IMR-90 (cell line): ENCODE data around the gene DAGLA. TPM values are rescaled to one million over a fixed set of nuclear protein-coding genes. Genes with fewer than 3 reads are reported as not detected.

Experiments
- ATAC-seq: fragments of 200-7000 bp; cut with Tn5 transposase; 2 replicates; pipeline ENCODE4 v1.9.1; 2020; ENCODE audit warnings: low read depth, mild to moderate bottlenecking, moderate library complexity
- BruUV-seq: library from RNA; stranded (reverse); fragments of 400-500 nt; replicated peaks from 2 replicates; lab custom pipeline; 2021; lab: Mats Ljungman, UMichigan
- CTCF ChIA-PET: fragments of 300-600 bp; formaldehyde crosslinking; extraction: SDS; loops from one replicate; lab custom pipeline; 2021; ENCODE audit warnings: antibody characterized with exemption; lab: Yijun Ruan, JAX
- POLR2A ChIA-PET: fragments of 300-600 bp; sonication (Branson Sonifier 250); formaldehyde crosslinking; loops from one replicate; lab custom pipeline; 2022; ENCODE audit warnings: antibody characterized with exemption; ENCODE audit not compliant: unreplicated experiment; lab: Charles Lee
- DNase-seq: peaks from one replicate; pipeline ENCODE4 v3.0.0; 2013
- H2AFZ ChIP-seq: replicated peaks from 2 replicates; pipeline ENCODE3; 2013; ENCODE audit warnings: low read length, mild to moderate bottlenecking; ENCODE audit not compliant: poor library complexity
- H2AK5ac ChIP-seq: 2 replicates; pipeline ENCODE4 v1.6.1; 2013; ENCODE audit warnings: low read depth, low read length, inconsistent platforms
- H2AK9ac ChIP-seq: replicated peaks from 2 replicates; pipeline ENCODE3; 2013; ENCODE audit warnings: mild to moderate bottlenecking, low read depth, low read length, moderate library complexity; ENCODE audit not compliant: poor library complexity
- H2BK120ac ChIP-seq: 2 replicates; pipeline ENCODE4 v1.6.1; 2013; ENCODE audit warnings: low read depth, low read length, inconsistent platforms
- H2BK15ac ChIP-seq: 3 replicates; pipeline ENCODE4 v1.6.1; 2013; ENCODE audit warnings: low read depth, low read length, inconsistent platforms
- H2BK20ac ChIP-seq: 2 replicates; pipeline ENCODE4 v1.6.1; 2013; ENCODE audit warnings: low read depth, mild to moderate bottlenecking, inconsistent platforms, low read length, moderate library complexity
- H2BK5ac ChIP-seq: 2 replicates; pipeline ENCODE4 v1.6.1; 2013; ENCODE audit warnings: mild to moderate bottlenecking, low read depth, low read length, inconsistent platforms; ENCODE audit not compliant: poor library complexity, severe bottlenecking
- H3K14ac ChIP-seq: replicated peaks from 2 replicates; pipeline ENCODE4 v1.6.1; 2013; ENCODE audit warnings: low read depth, low read length, inconsistent platforms
- H3K18ac ChIP-seq: 2 replicates; pipeline ENCODE4 v1.6.1; 2013; ENCODE audit warnings: low read depth, low read length, control low read depth
- H3K23ac ChIP-seq: 2 replicates; pipeline ENCODE4 v1.6.1; 2013; ENCODE audit warnings: low read depth, low read length, inconsistent platforms
- H3K27ac ChIP-seq: 2 replicates; pipeline ENCODE4 v1.5.1; 2013; ENCODE audit warnings: mild to moderate bottlenecking, control low read depth, low read length; ENCODE audit not compliant: insufficient read depth
- H3K27me3 ChIP-seq: 2 replicates; pipeline ENCODE4 v1.6.1; 2013; ENCODE audit warnings: low read length; ENCODE audit not compliant: control insufficient read depth, insufficient read depth
- H3K36me3 ChIP-seq: 2 replicates; pipeline ENCODE4 v1.6.1; 2013; ENCODE audit warnings: low read length, mixed read lengths; ENCODE audit not compliant: control insufficient read depth, insufficient read depth
- H3K4ac ChIP-seq: 2 replicates; pipeline ENCODE4 v1.6.1; 2013; ENCODE audit warnings: low read depth, low read length, inconsistent platforms
- H3K4me1 ChIP-seq: 2 replicates; pipeline ENCODE4 v1.6.1; 2013; ENCODE audit warnings: low read length, mixed read lengths; ENCODE audit not compliant: control insufficient read depth, insufficient read depth
- H3K4me2 ChIP-seq: 2 replicates; pipeline ENCODE4 v1.6.1; 2013; ENCODE audit warnings: low read depth, mild to moderate bottlenecking, control low read depth, low read length, moderate library complexity
- H3K4me3 ChIP-seq: 2 replicates; pipeline ENCODE4 v1.5.1; 2013; ENCODE audit warnings: low read depth, mild to moderate bottlenecking, control low read depth, low read length, moderate library complexity; ENCODE audit not compliant: insufficient read depth
- H3K56ac ChIP-seq: 2 replicates; pipeline ENCODE4 v1.6.1; 2013; ENCODE audit warnings: low read length, inconsistent platforms; ENCODE audit not compliant: insufficient read depth; ENCODE audit errors: extremely low read depth
- H3K79me1 ChIP-seq, 2 experiments: 2 replicates each; pipeline ENCODE4 v1.6.1; 2013; ENCODE audit warnings: low read length in 2 of 2, inconsistent platforms in 1 of 2, low read depth in 1 of 2
- H3K9ac ChIP-seq: 2 replicates; pipeline ENCODE4 v1.6.1; 2013; ENCODE audit warnings: low read depth, low read length, control low read depth
- H3K9me1 ChIP-seq: 2 replicates; pipeline ENCODE4 v1.6.1; 2013; ENCODE audit warnings: low read length, inconsistent platforms; ENCODE audit not compliant: insufficient read depth
- H3K9me3 ChIP-seq: 2 replicates; pipeline ENCODE4 v1.6.1; 2013; ENCODE audit warnings: low read length; ENCODE audit not compliant: control insufficient read depth, insufficient read depth
- H4K20me1 ChIP-seq: 2 replicates; pipeline ENCODE4 v1.6.1; 2013; ENCODE audit warnings: low read length, inconsistent platforms; ENCODE audit not compliant: insufficient read depth
- H4K5ac ChIP-seq: 2 replicates; pipeline ENCODE4 v1.6.1; 2013; ENCODE audit warnings: mild to moderate bottlenecking, low read depth, low read length, control low read depth
- H4K8ac ChIP-seq, 2 experiments: 2 replicates each; pipeline ENCODE4 v1.6.1; 2013; ENCODE audit warnings: low read depth in 2 of 2, low read length in 2 of 2, control low read depth in 1 of 2, inconsistent platforms in 1 of 2
- H4K91ac ChIP-seq: 2 replicates; pipeline ENCODE4 v1.6.1; 2013; ENCODE audit warnings: low read depth, low read length, inconsistent platforms; ENCODE audit not compliant: insufficient read depth
- MAFK ChIP-seq: IDR thresholded peaks from 2 replicates; pipeline ENCODE4 v1.6.1; 2012; ENCODE audit warnings: low read depth, low read length, improper control_type of control experiment
- RAD21 ChIP-seq: IDR thresholded peaks from 2 replicates; pipeline ENCODE4 v1.6.1; 2012; ENCODE audit warnings: low read length, improper control_type of control experiment
- SMC3 ChIP-seq: fragments of 150-350 bp; IDR thresholded peaks from 2 replicates; pipeline ENCODE4 v1.6.1; 2016; ENCODE audit warnings: low read depth, mild to moderate bottlenecking, antibody characterized with exemption, low read length, moderate library complexity
- WGBS, 2 experiments: methylation state at CpG; one replicate each; pipeline versions ENCODE4 v1.1.5 to v1.1.7; 2013; ENCODE audit warnings: missing lambda C conversion rate in 2 of 2; ENCODE audit not compliant: insufficient read length in 1 of 2; ENCODE audit errors: extremely low coverage in 2 of 2; 5-methylcytosine and 5-hydroxymethylcytosine counted together
- dilution Hi-C: fragments of 300-500 bp; cut with HindIII; formaldehyde crosslinking; loops from one replicate; pipeline ENCODE4 v1.14.3; 2018; ENCODE audit warnings: low sequenced_read_pairs; ENCODE audit not compliant: unreplicated experiment
- in situ Hi-C: fragments of 300-500 bp; cut with MboI; formaldehyde crosslinking; loops from 3 replicates; pipeline ENCODE4 v1.14.3; 2019; ENCODE audit warnings: low sequenced_read_pairs, inconsistent platforms, mixed read lengths
- intact Hi-C: fragments of 100-400 bp; cut with micrococcal nuclease; formaldehyde crosslinking; loops from 2 replicates; pipeline ENCODE4 v1.10.0; 2022
- polyA plus RNA-seq, 3 experiments: library from polyadenylated mRNA; depleted of rRNA; stranded (reverse); fragments of >200 nt; gene quantifications; 2 replicates each; pipeline ENCODE4 v1.2.3, GENCODE V29; 2012; ENCODE audit warnings: low replicate concordance in 1 of 3
- total RNA-seq: library from RNA; depleted of rRNA; stranded (reverse); fragments of >200 nt; gene quantifications from 2 replicates; pipeline ENCODE4 v1.2.3, GENCODE V29; 2012

Gene DAGLA
- total and polyA plus RNA-seq, 2 of the 4 experiments (the other 2 are of a cell fraction) = 0.90 to 3.8 TPM

DNA sequence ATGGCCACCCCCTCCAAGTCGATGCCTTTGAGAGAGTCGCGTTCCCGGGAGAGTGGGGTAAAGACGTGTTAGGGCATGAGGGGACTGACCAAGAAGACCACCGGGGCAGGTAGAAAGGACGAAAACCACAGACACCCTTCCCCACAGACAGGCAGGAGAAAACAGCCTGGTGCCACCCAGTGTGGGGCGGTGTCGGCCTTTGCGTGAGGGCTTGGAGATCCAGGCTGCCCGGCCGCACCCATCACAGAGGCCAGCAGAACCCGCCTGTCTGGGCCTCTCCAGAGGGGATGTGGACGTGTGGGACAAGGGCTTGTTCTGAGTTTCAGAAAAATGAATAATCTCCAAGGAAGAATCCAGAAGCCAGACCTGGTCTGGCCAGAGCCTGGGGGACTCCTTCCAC lies 30.8 kb downstream of the DAGLA start:
- no peak overlapping the region for H3K14ac ChIP-seq
- no CpG with 5 or more reads among the region's 14 CpGs for WGBS, 2 experiments
- H2AK9ac ChIP-seq = no peak overlapping the region
- no peaks in the 10 kb centered on the region for H3K79me1 ChIP-seq
- H3K9me1 ChIP-seq = no peaks in the 10 kb centered on the region
- H3K27me3 ChIP-seq = peaks cover 23% of the 10 kb centered on the region; the same call in 1 of the 2 replicates
- intact Hi-C loops = no loop called here
- H4K5ac ChIP-seq = no peak overlapping the region
- H2BK15ac ChIP-seq = no peak overlapping the region
- H3K56ac ChIP-seq = no peak overlapping the region
- H2BK120ac ChIP-seq = no peak overlapping the region
- no peak for TF ChIP-seq RAD21
- no peak for TF ChIP-seq MAFK
- no peak for TF ChIP-seq SMC3
- no peaks in the 10 kb centered on the region for H3K9me3 ChIP-seq
- H2AK5ac ChIP-seq = no peak overlapping the region
- ATAC-seq (no peak), DNase-seq (no peak)
- H3K4me3 ChIP-seq = no peak overlapping the region
- H3K23ac ChIP-seq = no peak overlapping the region
- H3K4me2 ChIP-seq = no peak overlapping the region
- no peak overlapping the region for H2BK20ac ChIP-seq
- H3K9ac ChIP-seq = no peak overlapping the region
- H4K8ac ChIP-seq = no peak overlapping the region
- H2AFZ ChIP-seq = no peak overlapping the region
- no TSS peak for BruUV-seq
- dilution Hi-C loops = no loop called here
- POLR2A ChIA-PET = no interaction called here
- H3K4me1 ChIP-seq = no peaks in the 10 kb centered on the region
- no peaks in the 10 kb centered on the region for H4K20me1 ChIP-seq
- H3K36me3 ChIP-seq = no peaks in the 10 kb centered on the region
- in situ Hi-C loops = no loop called here
- H3K4ac ChIP-seq = no peak overlapping the region
- CTCF ChIA-PET = no interaction called here
- no peak overlapping the region for H3K18ac ChIP-seq
- no peak overlapping the region for H4K91ac ChIP-seq
- no peak overlapping the region for H2BK5ac ChIP-seq
- no peak overlapping the region for H3K27ac ChIP-seq
